ENCODE measurements around the gene PCDHB7.
A peak's percentile ranks its signal among the peaks of the same experiment; 100 is the strongest.
"Not testable (repeated sequence)": the region's sequence is repeated elsewhere in the genome, so short reads cannot be mapped to it uniquely, and the experiment has no call there.

Gene PCDHB7

DNA sequence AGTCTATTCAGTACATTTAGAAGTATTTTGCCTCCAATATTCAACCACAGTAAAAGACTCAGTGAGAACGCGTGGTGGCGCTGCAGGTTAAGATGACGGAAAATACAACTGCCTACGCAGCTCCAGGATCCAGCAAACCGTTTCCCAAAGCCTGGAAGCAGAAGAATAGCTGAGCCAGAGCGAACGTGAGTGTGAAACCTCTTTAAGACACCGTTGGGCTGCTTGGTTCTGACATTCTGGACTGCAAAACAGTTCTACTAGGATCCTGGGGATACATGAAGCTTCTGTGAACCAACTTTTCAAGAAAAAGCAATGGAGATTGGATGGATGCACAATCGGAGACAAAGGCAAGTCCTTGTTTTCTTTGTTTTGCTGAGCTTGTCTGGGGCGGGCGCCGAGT lies 9.8 kb downstream of the PCDHB7 start, which contains the start of gene PCDHB16:
TSS of gene PCDHB16 (plus strand) at position 140 of the 400 bp plus-strand sequence. CDS start at position 313, 173 bp downstream.
- no peak for DNase-seq

DNA sequence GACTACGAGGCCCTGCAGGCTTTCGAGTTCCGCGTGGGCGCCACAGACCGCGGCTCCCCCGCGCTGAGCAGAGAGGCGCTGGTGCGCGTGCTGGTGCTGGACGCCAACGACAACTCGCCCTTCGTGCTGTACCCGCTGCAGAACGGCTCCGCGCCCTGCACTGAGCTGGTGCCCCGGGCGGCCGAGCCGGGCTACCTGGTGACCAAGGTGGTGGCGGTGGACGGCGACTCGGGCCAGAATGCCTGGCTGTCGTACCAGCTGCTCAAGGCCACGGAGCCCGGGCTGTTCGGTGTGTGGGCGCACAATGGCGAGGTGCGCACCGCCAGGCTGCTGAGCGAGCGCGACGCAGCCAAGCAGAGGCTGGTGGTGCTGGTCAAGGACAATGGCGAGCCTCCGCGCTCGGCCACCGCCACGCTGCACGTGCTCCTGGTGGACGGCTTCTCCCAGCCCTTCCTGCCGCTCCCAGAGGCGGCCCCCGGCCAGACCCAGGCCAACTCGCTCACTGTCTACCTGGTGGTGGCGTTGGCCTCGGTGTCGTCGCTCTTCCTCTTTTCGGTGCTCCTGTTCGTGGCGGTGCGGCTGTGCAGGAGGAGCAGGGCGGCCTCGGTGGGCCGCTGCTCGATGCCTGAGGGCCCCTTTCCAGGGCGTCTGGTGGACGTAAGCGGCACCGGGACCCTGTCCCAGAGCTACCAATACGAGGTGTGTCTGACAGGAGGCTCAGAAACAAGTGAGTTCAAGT lies 11.8 kb downstream of the PCDHB7 start:
- not testable (repeated sequence) for DNase-seq

DNA sequence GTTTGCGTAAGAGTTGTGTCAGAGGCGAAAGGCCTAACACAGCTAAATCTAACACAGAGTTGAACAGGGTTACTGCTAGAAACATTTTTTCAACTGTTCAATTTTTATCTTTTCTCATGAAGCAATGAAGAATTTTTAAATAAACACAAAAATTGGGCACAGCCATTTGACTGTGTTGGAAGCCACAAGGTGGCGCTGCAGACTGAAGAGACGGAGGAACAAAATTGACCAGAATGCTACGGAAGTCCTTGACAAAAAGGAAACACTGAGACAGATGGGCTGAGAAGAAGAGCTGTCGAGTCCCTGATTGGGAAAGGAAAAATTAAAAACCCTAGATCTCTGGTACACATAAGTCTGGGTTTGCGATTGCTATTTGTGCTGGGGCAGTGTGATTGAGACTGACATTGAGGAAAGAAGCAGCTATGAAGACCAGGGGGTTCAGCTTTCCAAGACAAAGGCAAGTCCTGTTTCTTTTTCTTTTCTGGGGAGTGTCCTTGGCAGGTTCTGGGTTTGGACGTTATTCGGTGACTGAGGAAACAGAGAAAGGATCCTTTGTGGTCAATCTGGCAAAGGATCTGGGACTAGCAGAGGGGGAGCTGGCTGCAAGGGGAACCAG lies 14.6 kb downstream of the PCDHB7 start, which contains the start of gene PCDHB9:
TSS of gene PCDHB9 (plus strand) at position 265 of the 616 bp plus-strand sequence. CDS start at position 423, 158 bp downstream.
- peak; percentile 47 for DNase-seq

DNA sequence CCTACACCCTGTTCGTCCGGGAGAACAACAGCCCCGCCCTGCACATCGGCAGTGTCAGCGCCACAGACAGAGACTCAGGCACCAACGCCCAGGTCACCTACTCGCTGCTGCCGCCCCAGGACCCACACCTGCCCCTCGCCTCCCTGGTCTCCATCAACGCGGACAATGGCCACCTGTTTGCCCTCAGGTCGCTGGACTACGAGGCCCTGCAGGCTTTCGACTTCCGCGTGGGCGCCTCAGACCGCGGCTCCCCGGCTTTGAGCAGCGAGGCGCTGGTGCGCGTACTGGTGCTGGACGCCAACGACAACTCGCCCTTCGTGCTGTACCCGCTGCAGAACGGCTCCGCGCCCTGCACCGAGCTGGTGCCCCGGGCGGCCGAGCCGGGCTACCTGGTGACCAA lies 16.2 kb downstream of the PCDHB7 start:
- DNase-seq: not testable (repeated sequence)

DNA sequence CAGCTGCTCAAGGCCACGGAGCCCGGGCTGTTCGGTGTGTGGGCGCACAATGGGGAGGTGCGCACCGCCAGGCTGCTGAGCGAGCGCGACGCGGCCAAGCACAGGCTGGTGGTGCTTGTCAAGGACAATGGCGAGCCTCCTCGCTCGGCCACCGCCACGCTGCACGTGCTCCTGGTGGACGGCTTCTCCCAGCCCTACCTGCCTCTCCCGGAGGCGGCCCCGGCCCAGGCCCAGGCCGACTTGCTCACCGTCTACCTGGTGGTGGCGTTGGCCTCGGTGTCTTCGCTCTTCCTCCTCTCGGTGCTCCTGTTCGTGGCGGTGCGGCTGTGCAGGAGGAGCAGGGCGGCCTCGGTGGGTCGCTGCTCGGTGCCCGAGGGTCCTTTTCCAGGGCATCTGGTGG lies 16.7 kb downstream of the PCDHB7 start:
- not testable (repeated sequence) for DNase-seq

DNA sequence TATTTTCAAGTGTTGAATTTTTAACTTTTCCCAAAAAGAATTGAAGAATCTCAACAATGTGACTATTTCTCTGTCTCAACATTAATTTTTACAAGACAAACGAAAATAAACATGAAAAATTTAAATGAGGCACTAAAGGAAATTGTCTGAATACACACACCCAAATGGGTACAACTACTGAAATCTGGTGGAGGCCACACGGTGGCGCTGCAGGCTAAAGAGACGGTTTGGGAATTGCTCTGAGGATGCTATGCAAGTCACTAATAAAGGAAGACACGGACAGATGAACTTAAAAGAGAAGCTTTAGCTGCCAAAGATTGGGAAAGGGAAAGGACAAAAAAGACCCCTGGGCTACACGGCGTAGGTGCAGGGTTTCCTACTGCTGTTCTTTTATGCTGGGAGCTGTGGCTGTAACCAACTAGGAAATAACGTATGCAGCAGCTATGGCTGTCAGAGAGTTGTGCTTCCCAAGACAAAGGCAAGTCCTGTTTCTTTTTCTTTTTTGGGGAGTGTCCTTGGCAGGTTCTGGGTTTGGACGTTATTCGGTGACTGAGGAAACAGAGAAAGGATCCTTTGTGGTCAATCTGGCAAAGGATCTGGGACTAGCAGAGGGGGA lies 19.8 kb downstream of the PCDHB7 start, which contains the start of gene PCDHB10:
TSS of gene PCDHB10 (plus strand) at position 244 of the 616 bp plus-strand sequence. CDS start at position 444, 200 bp downstream.
- DNase-seq: peak; percentile 41

DNA sequence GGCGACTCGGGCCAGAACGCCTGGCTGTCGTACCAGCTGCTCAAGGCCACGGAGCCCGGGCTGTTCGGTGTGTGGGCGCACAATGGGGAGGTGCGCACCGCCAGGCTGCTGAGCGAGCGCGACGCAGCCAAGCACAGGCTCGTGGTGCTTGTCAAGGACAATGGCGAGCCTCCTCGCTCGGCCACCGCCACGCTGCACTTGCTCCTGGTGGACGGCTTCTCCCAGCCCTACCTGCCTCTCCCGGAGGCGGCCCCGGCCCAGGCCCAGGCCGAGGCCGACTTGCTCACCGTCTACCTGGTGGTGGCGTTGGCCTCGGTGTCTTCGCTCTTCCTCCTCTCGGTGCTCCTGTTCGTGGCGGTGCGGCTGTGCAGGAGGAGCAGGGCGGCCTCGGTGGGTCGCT lies 21.9 kb downstream of the PCDHB7 start:
- DNase-seq: not testable (repeated sequence)

DNA sequence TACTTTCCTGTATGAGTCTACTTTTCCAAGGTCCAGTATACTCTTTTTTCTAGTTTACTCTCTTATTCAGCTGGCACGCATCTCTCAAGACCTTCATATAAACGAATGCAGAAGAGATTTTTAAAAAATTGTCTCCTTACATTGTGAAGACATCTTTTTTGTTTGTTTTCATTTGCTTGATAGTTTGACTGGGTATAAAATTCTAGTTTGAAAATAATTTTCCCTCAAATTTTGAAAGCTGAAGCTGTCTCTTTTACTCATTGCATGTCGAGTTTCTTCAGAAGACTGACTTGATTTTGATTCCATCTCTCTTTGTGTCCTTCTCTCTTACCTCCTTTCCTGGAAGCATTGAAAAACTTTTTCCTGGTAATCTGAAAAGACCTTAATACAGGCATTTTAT lies 23.9 kb downstream of the PCDHB7 start:
- no peak for DNase-seq

DNA sequence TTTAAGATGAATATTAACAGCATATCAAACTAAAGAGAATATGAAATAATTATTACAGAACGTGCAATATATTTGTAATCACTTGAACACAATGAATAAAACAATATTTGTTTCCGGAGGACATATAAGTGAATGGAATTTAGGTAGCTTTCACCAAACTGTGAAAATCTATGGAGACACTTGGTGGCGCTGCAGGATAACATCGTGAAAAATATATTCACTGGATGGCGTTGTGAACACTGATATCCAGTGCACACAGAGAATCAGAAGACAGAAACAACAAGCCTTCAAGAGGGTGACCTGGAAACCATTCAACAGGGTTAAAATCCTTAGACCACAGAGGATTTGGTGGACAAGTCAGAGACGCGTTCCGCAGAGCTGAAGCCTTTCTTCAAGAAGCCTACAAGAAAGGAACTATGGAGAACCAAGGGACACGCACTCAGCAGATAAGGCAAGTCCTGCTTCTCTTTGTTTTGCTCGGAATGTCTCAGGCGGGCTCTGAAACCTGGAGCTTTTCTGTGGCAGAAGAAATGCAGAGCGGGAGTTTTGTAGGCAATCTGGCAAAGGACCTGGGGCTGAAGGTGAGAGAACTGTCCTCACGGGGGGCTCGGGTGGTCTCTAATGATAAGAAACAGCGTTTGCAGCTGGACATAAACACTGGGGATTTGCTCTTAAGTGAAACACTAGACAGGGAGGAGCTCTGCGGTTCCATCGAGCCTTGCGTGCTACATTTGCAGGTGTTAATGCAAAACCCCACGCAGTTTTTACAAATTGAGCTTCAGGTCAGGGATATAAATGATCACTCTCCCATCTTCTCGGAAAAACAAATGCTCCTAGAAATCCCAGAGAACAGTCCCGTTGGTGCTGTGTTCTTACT lies 27.2 kb downstream of the PCDHB7 start, which contains the start of gene PCDHB11:
TSS of gene PCDHB11 (plus strand) at position 269 of the 877 bp plus-strand sequence. CDS start at position 417, 148 bp downstream.
- DNase-seq: no peak

DNA sequence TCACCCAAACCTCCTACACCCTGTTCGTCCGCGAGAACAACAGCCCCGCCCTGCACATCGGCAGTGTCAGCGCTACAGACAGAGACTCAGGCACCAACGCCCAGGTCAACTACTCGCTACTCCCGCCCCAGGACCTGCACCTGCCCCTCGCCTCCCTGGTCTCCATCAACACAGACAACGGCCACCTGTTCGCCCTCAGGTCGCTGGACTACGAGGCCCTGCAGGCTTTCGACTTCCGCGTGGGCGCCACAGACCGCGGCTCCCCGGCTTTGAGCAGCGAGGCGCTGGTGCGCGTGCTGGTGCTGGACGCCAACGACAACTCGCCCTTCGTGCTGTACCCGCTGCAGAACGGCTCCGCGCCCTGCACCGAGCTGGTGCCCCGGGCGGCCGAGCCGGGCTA lies 28.7 kb downstream of the PCDHB7 start:
- DNase-seq: not testable (repeated sequence)

DNA sequence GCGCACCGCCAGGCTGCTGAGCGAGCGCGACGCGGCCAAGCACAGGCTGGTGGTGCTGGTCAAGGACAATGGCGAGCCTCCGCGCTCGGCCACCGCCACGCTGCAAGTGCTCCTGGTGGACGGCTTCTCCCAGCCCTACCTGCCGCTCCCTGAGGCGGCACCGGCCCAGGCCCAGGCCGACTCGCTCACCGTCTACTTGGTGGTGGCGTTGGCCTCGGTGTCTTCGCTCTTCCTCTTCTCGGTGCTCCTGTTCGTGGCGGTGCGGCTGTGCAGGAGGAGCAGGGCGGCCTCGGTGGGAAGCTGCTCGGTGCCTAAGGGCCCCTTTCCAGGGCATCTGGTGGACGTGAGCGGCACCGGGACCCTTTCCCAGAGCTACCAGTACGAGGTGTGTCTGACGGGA lies 29.2 kb downstream of the PCDHB7 start:
- DNase-seq: not testable (repeated sequence)

DNA sequence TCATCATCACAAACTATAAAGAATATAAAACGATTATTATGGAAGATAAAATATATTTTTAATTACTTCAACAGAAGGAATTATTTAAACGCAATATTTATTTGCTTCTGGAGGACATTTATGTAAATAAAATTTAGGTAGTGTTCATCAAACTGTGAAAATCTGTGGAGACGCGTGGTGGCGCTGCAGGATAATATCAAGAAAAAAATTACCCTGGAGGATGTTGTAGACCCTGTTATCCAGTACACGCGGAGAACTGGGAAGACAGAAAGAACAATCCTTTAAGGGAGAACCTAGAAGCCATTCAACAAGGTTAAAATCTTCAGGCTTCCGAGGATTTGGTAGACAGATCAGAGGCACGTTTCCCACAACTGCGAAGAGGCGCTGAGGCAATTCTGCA lies 36.0 kb downstream of the PCDHB7 start, which contains the start of gene PCDHB12:
TSS of gene PCDHB12 (plus strand) at position 242 of the 400 bp plus-strand sequence. CDS start 189 bp downstream, outside the sequence.
- DNase-seq: no peak

DNA sequence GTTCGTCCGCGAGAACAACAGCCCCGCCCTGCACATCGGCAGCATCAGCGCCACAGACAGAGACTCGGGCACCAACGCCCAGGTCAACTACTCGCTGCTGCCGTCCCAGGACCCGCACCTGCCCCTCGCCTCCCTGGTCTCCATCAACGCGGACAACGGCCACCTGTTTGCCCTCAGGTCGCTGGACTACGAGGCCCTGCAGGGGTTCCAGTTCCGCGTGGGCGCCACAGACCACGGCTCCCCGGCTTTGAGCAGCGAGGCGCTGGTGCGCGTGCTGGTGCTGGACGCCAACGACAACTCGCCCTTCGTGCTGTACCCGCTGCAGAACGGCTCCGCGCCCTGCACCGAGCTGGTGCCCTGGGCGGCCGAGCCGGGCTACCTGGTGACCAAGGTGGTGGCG lies 37.8 kb downstream of the PCDHB7 start:
- not testable (repeated sequence) for DNase-seq

DNA sequence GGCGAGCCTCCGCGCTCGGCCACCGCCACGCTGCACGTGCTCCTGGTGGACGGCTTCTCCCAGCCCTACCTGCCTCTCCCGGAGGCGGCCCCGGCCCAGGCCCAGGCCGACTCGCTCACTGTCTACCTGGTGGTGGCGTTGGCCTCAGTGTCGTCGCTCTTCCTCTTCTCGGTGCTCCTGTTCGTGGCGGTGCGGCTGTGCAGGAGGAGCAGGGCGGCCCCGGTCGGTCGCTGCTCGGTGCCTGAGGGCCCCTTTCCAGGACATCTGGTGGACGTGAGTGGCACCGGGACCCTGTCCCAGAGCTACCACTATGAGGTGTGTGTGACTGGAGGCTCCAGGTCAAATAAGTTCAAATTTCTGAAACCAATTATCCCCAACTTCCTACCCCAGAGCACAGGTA lies 38.4 kb downstream of the PCDHB7 start:
- DNase-seq: not testable (repeated sequence)

DNA sequence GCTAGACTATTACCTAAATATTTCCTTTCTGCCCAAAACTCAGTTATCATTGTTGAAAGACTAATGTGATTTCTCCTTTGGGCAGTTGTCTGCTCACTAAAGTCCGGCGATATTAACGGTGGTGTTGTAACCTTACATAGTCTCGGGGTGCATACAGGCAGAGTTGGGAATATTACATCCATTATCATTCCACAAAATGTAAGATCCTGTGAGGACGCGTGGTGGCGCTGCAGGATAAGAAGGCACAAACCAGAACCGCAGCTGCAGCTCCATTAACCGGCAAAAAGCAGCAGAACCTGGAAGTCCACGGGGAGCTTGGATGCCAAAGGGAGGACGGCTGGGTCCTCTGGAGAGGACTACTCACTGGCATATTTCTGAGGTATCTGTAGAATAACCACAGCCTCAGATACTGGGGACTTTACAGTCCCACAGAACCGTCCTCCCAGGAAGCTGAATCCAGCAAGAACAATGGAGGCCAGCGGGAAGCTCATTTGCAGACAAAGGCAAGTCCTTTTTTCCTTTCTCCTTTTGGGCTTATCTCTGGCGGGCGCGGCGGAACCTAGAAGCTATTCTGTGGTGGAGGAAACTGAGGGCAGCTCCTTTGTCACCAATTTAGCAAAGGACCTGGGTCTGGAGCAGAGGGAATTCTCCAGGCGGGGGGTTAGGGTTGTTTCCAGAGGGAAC lies 41.4 kb downstream of the PCDHB7 start, which contains the start of gene PCDHB13:
TSS of gene PCDHB13 (plus strand) at position 264 of the 684 bp plus-strand sequence. CDS start at position 469, 205 bp downstream.
- DNase-seq: peak; percentile 21

DNA sequence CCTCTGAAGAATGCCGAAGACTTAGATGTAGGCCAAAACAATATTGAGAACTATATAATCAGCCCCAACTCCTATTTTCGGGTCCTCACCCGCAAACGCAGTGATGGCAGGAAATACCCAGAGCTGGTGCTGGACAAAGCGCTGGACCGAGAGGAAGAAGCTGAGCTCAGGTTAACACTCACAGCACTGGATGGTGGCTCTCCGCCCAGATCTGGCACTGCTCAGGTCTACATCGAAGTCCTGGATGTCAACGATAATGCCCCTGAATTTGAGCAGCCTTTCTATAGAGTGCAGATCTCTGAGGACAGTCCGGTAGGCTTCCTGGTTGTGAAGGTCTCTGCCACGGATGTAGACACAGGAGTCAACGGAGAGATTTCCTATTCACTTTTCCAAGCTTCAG lies 42.1 kb downstream of the PCDHB7 start:
- not testable (repeated sequence) for DNase-seq

DNA sequence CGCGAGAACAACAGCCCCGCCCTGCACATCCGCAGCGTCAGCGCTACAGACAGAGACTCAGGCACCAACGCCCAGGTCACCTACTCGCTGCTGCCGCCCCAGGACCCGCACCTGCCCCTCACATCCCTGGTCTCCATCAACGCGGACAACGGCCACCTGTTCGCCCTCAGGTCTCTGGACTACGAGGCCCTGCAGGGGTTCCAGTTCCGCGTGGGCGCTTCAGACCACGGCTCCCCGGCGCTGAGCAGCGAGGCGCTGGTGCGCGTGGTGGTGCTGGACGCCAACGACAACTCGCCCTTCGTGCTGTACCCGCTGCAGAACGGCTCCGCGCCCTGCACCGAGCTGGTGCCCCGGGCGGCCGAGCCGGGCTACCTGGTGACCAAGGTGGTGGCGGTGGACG lies 43.1 kb downstream of the PCDHB7 start:
- DNase-seq: not testable (repeated sequence)

DNA sequence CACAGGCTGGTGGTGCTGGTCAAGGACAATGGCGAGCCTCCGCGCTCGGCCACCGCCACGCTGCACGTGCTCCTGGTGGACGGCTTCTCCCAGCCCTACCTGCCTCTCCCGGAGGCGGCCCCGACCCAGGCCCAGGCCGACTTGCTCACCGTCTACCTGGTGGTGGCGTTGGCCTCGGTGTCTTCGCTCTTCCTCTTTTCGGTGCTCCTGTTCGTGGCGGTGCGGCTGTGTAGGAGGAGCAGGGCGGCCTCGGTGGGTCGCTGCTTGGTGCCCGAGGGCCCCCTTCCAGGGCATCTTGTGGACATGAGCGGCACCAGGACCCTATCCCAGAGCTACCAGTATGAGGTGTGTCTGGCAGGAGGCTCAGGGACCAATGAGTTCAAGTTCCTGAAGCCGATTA lies 43.6 kb downstream of the PCDHB7 start:
- DNase-seq: not testable (repeated sequence)

DNA sequence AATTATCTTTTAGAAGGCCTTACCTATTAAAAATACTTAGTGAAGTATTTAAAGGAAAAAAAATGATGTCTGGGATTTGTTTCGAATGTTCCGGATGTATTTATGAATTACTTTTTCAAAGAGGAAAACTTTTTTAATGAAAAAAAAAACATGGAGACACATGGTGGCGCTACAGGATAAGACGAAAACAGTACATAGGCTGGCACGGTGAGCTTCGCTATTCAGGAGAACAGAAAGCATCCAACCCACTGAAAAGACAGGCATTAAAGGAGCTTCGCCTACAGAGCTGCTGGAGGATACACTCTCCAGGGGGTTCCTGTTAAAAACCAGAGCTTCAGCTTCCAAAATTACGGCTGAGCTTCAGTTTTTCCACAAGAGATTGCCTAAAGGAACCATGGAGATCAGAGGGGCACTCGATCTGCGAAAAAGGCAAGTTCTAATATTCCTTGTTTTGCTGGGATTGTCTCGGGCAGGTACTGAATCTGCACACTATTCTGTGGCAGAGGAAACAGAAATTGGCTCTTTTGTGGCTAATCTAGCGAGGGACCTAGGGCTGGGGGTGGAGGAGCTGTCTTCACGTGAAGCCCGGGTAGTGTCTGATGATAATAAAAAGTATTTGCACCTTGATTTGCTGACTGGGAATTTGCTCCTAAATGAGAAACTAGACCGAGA lies 50.8 kb downstream of the PCDHB7 start, which contains the start of gene PCDHB14:
TSS of gene PCDHB14 (plus strand) at position 232 of the 672 bp plus-strand sequence. CDS start at position 395, 163 bp downstream.
- DNase-seq: no peak

DNA sequence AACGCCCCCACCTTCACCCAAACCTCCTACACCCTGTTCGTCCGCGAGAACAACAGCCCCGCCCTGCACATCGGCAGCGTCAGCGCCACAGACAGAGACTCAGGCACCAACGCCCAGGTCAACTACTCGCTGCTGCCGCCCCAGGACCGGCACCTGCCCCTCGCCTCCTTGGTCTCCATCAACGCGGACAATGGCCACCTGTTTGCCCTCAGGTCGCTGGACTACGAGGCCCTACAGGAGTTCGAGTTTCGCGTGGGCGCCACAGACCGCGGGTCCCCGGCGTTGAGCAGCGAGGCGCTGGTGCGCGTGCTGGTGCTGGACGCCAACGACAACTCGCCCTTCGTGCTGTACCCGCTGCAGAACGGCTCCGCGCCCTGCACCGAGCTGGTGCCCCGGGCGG lies 52.4 kb downstream of the PCDHB7 start:
- not testable (repeated sequence) for DNase-seq

DNA sequence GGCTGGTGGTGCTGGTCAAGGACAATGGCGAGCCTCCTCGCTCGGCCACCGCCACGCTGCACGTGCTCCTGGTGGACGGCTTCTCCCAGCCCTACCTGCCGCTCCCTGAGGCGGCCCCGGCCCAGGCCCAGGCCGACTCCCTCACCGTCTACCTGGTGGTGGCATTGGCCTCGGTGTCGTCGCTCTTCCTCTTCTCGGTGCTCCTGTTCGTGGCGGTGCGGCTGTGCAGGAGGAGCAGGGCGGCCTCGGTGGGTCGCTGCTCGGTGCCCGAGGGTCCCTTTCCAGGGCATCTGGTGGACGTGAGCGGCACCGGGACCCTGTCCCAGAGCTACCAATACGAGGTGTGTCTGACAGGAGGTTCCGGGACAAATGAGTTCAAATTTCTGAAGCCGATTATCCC lies 53.0 kb downstream of the PCDHB7 start:
- DNase-seq: not testable (repeated sequence)

Measured in stimulated activated CD4-positive, alpha-beta T cell treated with anti-CD3 and anti-CD28 coated beads, Interleukin-15, amount 100 ng/mL, for 24 hours (primary cell).